ENCODE data around the gene NUDT13.

Gene NUDT13

DNA sequence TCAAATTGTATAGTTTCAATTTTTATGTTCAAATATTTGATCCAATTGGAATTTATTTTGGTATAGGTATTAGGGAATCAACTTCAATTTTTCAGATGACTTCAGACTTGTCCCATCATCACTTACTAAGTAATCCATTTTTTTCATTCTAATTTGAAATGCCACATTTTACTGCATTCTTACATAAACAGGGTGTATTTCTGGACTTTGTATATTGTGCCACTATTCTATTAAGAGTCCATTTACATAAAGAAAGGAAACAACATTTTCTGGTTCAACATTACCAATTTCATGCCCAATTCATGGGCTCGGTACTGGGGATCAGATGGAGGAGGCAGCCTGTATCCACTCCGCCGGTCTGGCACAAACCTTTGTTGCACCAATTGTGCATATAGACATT, 41.8 kb downstream of the NUDT13 start:
- no peak for TF ChIP-seq ZFX (IDR thresholded peaks at IDR 0.05; ENCODE audit: borderline replicate concordance)
- TF ChIP-seq, protein P1, sequence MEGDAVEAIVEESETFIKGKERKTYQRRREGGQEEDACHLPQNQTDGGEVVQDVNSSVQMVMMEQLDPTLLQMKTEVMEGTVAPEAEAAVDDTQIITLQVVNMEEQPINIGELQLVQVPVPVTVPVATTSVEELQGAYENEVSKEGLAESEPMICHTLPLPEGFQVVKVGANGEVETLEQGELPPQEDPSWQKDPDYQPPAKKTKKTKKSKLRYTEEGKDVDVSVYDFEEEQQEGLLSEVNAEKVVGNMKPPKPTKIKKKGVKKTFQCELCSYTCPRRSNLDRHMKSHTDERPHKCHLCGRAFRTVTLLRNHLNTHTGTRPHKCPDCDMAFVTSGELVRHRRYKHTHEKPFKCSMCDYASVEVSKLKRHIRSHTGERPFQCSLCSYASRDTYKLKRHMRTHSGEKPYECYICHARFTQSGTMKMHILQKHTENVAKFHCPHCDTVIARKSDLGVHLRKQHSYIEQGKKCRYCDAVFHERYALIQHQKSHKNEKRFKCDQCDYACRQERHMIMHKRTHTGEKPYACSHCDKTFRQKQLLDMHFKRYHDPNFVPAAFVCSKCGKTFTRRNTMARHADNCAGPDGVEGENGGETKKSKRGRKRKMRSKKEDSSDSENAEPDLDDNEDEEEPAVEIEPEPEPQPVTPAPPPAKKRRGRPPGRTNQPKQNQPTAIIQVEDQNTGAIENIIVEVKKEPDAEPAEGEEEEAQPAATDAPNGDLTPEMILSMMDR (IDR thresholded peaks at IDR 0.05) = no peak
- no peak overlapping the region for H3K27ac ChIP-seq

- no peak overlapping the region for H3K27ac ChIP-seq
- TF ChIP-seq, protein P1 (IDR thresholded peaks at IDR 0.05) = no peak
- TF ChIP-seq ZFX (IDR thresholded peaks at IDR 0.05; ENCODE audit: borderline replicate concordance) = no peak
These were observed 45.8 kb downstream of the NUDT13 start for GRCh38 chr10:73156054-73156453.

DNA sequence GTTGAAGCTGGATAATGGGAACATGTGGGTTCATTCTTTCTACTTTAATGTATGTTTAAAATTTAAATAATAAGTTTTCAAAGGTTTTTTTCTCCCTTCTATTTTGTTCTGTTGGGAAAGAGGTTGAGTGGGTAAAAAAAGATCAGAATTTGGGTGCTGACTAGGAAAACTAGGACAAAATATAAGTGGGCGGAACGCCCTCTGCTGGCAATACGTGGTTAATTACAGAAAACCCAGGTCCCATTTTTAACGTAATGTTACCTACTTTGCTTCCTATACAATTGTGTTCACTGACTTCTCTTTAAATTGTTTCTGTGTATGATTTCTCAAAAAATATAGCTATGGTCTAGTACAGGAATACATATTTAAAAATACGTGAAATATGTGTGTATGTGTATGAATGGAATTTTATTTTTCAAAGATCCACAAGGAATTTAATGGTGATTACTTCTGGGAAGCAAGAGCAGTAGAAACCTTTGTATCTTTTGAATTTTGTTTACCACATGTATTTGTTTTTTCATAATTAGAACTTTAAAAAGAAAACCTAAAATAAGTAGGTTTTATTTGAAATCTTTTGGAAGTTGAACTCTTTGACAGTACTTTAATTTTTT, 48.9 kb downstream of the NUDT13 start:
- no peak for TF ChIP-seq ZFX (IDR thresholded peaks at IDR 0.05; ENCODE audit: borderline replicate concordance)
- TF ChIP-seq, protein P1 (IDR thresholded peaks at IDR 0.05) = peak; percentile 91
- H3K27ac ChIP-seq = no peak overlapping the region

GRCh38 chr10:73161079-73161478, 50.8 kb downstream of the NUDT13 start:
- H3K27ac ChIP-seq = no peak overlapping the region
- TF ChIP-seq ZFX (IDR thresholded peaks at IDR 0.05; ENCODE audit: borderline replicate concordance) = no peak
- TF ChIP-seq, protein P1 (IDR thresholded peaks at IDR 0.05) = no peak

- no peak overlapping the region for H3K27ac ChIP-seq
- TF ChIP-seq, protein P1 (IDR thresholded peaks at IDR 0.05) = no peak
- no peak for TF ChIP-seq ZFX (IDR thresholded peaks at IDR 0.05; ENCODE audit: borderline replicate concordance)
These were observed 51.4 kb downstream of the NUDT13 start for GRCh38 chr10:73161662-73162061.

- no peak overlapping the region for H3K27ac ChIP-seq
- no peak for TF ChIP-seq ZFX (IDR thresholded peaks at IDR 0.05; ENCODE audit: borderline replicate concordance)
- TF ChIP-seq, protein P1 (IDR thresholded peaks at IDR 0.05) = no peak
These were observed 52.8 kb downstream of the NUDT13 start for GRCh38 chr10:73163096-73163495.

GRCh38 chr10:73166972-73167371, 56.7 kb downstream of the NUDT13 start:
- TF ChIP-seq, protein P1 (IDR thresholded peaks at IDR 0.05) = no peak
- TF ChIP-seq ZFX (IDR thresholded peaks at IDR 0.05; ENCODE audit: borderline replicate concordance) = no peak
- H3K27ac ChIP-seq = peak overlapping the region; percentile 91
